GM12873 (cell line): Measurements from ENCODE around the gene WNT5B.

Experiments
- TF ChIP-seq, protein P1 (sequence below): IDR thresholded peaks from 2 replicates; pipeline ENCODE4 v1.5.1; 2012; ENCODE audit warnings: low read depth, mild to moderate bottlenecking, moderate library complexity, low read length, control low read depth; ENCODE audit not compliant: insufficient read depth; ENCODE audit errors: missing control alignments

The WNT5B gene

DNA sequence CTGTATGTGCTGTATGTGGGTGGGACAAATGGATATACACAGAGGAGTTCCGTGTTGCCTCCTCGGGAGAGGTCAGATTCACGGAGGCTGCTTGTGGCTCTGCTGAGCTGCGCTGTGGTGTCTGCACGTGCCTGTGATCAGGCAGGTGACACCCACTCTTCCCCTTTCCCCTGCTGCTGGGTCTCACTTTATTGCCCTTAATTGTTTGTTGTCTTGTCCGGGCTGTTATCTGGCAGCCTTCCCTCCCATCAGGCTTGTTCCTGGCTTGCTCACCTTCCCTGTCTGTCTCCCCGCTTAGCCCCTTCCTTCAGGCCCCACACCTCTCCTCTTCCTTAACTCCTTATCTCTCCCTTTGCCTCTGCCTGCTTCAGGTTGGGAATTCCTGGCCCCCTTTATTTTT lies 13.5 kb downstream of the WNT5B start:
- TF ChIP-seq, protein P1, sequence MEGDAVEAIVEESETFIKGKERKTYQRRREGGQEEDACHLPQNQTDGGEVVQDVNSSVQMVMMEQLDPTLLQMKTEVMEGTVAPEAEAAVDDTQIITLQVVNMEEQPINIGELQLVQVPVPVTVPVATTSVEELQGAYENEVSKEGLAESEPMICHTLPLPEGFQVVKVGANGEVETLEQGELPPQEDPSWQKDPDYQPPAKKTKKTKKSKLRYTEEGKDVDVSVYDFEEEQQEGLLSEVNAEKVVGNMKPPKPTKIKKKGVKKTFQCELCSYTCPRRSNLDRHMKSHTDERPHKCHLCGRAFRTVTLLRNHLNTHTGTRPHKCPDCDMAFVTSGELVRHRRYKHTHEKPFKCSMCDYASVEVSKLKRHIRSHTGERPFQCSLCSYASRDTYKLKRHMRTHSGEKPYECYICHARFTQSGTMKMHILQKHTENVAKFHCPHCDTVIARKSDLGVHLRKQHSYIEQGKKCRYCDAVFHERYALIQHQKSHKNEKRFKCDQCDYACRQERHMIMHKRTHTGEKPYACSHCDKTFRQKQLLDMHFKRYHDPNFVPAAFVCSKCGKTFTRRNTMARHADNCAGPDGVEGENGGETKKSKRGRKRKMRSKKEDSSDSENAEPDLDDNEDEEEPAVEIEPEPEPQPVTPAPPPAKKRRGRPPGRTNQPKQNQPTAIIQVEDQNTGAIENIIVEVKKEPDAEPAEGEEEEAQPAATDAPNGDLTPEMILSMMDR, result no peak

- TF ChIP-seq, protein P1, result no peak
Measured at GRCh38 chr12:1643043-1643442, 14.0 kb downstream of the WNT5B start.

- TF ChIP-seq, protein P1, result no peak
Measured at GRCh38 chr12:1643905-1644533, 15.0 kb downstream of the WNT5B start.

GRCh38 chr12:1644534-1645438 lies 15.8 kb downstream of the WNT5B start:
- TF ChIP-seq, protein P1, result no peak

- TF ChIP-seq, protein P1, result no peak
Measured at GRCh38 chr12:1645819-1646218, 16.8 kb downstream of the WNT5B start.

- TF ChIP-seq, protein P1, result no peak
Measured at GRCh38 chr12:1646569-1647284, 17.7 kb downstream of the WNT5B start.

DNA sequence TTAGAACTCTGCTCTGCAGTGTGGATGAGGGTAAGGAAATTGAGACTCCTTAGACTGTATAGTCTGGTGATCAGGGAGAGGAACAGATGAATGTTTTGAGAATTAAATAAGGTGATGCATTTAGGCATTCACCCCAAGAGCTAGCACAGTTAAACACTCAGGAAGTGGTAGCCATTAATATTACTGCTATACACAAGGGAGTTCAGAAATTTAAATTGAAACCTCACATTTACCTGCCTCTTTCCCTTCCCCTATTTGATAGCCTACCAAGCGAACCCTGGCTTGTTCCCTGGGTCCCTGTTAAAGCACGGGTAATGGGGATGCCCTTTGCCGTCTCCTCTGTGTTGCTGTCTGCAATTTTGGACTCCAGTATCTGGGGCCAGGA lies 18.2 kb downstream of the WNT5B start:
- TF ChIP-seq, protein P1, result no peak
